ENCODE results near the gene TPST1.
"Not testable (repeated sequence)": the region's sequence is repeated elsewhere in the genome, so short reads cannot be mapped to it uniquely, and the experiment has no call there.

DNA sequence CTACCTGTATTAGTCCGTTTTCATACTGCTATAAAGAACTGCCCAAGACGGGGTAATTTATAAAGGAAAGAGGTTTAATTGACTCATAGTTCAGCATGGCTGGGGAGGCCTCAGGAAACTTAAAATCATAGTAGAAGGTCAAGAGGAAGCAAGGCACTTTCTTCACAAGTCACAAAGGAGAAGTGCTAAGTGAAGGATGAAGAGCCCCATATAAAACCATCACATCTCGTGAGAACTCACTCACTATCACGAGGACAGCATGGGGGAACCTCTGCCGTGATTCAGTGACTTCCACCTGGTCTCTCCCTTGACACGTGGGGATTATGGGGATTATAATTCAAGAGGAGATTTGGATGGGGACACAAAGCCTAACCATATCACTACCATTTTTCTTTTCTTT, 119.9 kb downstream of the TPST1 start:
- TF ChIP-seq CREB1 (IDR thresholded peaks at IDR 0.05); HDAC6 (IDR thresholded peaks at IDR 0.05; ENCODE audit: low read depth, low read length); POLR2A (IDR thresholded peaks at IDR 0.05; ENCODE audit: control extremely low read depth in 1 of 2, low read depth in 2 of 2, low read length in 2 of 2); SP4 (IDR thresholded peaks at IDR 0.05; ENCODE audit: low read length); YY1 (IDR thresholded peaks at IDR 0.05; ENCODE audit: low read depth, low read length); POLR2AphosphoS5 (IDR thresholded peaks at IDR 0.05; ENCODE audit: low read depth, low read length): not testable (repeated sequence)
- TF ChIP-seq, protein P1, sequence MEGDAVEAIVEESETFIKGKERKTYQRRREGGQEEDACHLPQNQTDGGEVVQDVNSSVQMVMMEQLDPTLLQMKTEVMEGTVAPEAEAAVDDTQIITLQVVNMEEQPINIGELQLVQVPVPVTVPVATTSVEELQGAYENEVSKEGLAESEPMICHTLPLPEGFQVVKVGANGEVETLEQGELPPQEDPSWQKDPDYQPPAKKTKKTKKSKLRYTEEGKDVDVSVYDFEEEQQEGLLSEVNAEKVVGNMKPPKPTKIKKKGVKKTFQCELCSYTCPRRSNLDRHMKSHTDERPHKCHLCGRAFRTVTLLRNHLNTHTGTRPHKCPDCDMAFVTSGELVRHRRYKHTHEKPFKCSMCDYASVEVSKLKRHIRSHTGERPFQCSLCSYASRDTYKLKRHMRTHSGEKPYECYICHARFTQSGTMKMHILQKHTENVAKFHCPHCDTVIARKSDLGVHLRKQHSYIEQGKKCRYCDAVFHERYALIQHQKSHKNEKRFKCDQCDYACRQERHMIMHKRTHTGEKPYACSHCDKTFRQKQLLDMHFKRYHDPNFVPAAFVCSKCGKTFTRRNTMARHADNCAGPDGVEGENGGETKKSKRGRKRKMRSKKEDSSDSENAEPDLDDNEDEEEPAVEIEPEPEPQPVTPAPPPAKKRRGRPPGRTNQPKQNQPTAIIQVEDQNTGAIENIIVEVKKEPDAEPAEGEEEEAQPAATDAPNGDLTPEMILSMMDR (IDR thresholded peaks at IDR 0.05; ENCODE audit: control extremely low read depth in 1 of 3, insufficient read depth in 1 of 3, low read depth in 1 of 3, low read length in 3 of 3): not testable (repeated sequence)
- TF ChIP-seq, protein P2, sequence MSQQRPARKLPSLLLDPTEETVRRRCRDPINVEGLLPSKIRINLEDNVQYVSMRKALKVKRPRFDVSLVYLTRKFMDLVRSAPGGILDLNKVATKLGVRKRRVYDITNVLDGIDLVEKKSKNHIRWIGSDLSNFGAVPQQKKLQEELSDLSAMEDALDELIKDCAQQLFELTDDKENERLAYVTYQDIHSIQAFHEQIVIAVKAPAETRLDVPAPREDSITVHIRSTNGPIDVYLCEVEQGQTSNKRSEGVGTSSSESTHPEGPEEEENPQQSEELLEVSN (IDR thresholded peaks at IDR 0.05): not testable (repeated sequence)

Measured in H1 (cell line).